HG03103 (cell line): Measurements from ENCODE around the gene CHCHD6.
"Not testable (repeated sequence)": the region's sequence is repeated elsewhere in the genome, so short reads cannot be mapped to it uniquely, and the experiment has no call there.

Source experiments
- ATAC-seq: cut with Tn5 transposase; IDR thresholded peaks from one replicate; pipeline ENCODE4 v1.9.1; 2021; ENCODE audit warnings: low read depth; ENCODE audit not compliant: unreplicated experiment

Gene CHCHD6

DNA sequence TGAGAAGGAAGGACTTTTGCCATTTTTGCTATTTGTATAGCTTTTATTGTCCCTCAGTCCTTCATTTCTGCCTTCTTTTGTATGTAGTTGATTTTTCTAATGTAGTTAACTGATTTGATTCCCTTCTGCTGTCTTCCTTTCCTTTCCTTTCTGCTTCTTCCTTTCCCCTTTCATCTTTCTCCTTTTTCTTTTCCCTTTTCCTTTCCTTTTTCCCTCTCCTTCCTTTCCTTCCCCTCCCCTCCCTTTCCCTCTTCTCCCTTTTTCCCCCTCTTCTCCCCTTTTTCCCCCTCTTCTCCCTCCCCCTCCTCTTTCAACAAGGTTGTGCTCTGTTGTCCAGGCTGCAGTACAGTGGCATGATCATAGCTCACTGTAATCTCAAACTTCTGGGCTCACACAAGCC lies 59.0 kb downstream of the CHCHD6 start:
- no peak for ATAC-seq

DNA sequence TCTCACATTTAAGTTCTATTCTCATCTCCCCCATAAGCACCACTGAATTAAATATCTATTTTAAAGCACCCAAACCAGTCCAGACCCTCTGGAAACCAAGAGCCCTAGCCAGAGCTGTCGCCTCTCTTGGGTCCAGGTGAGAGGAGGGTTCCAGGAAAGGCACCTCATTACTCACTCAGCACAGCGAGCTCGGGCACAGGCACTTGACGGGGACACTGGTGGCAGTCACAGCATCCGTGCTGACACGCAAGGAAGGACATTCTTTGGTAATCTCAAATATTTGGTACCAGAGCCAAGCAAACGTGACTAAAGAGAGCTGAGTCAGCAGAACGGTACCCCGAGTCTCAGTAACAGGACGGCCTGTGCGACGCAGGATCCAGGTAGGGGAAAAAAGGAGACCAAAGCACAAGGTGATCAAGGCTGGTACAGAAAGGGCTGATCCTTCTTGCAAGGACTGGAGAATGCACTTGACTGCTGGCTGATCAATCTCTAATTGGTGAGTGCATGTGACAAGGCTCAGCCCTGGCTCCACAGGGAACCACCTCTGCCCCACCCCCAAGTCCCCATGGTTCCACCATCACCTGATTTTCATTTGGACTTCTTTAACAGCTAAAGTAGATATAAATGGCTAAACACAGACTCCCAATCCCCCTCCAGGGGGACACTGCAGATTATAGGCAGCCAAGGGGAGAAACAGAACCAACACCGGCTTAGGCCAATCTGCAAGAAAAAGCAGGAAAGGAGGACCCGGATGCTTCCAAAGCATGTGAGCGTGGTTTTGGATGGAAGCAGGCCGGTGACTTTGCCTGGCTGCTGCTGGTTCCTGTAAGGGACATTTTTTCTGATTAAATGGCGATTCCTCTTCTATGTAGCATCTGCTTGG lies 61.4 kb downstream of the CHCHD6 start:
- no peak for ATAC-seq

DNA sequence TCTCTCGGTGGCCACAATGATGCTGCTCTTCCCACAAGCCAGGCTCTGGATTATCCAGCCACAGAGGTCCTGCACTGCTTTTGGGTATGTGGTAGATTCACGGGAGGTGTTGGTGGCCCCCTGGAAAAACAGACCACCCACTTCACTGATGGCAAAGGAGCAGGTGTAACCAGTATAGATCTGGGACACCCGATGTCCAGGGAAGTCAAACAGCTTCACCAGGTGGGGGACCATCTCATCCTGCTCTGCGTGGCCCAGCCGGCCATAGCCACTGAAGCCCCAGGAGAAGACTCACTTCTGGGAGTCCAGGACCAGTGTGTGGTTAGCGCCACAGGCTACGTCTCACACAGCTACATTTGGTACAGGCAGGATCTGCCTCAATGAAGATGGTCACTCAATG lies 62.6 kb downstream of the CHCHD6 start:
- no peak for ATAC-seq

DNA sequence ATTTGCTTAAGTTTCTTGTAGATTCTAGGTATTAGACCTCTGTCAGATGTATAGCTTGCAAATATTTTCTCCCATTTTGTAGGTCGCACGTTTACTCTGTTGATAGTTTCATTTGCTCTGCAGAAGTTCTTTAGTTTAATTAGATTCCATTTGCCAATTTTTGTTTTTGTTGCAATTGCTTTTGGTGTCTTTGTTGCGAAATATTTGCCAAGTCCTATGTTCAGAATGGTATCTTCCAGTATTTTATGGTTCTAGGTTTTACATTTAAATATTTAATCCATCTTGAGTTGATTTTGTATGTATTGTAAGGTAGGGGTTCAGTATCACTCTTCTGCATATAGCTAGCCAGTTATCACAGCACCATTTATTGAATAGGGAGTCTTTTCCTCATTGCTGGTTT lies 64.9 kb downstream of the CHCHD6 start:
- ATAC-seq: no peak

DNA sequence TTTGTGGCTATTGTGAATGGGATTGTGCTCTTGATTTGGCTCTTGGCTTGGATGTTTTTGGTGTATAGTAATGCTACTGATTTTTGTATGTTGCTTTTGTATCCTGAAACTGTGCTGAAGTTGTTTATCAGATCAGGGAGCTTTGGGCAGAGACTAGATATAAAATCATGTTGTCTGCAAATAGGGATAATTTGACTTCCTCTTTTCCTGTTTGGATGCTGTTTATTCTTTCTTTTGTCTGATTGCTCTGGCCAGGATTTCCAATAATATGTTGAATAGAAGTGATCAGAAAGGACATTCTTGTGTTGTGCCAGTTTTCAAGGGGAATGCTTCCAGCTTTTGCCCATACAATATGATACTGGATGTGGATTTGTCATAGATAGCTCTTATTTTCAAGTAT lies 66.1 kb downstream of the CHCHD6 start:
- no peak for ATAC-seq

DNA sequence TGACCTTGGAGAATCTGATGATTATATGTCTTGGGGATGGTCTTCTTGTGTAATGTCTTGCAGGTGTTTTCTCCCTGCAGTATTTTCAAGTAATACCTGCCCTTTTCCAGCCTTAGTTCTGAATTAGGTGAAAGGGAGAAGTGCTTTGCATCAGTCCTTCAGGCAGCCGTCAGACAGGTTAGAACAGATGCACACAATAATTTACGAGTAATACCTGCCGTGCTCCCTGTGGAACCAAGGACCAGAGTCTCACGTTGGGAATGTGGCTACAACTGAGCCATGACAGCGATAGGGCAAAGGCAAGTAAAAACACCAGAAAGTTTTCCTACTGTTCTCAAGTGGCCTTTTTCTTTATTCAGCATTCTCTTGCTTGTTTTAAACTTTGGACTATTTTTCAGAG lies 69.1 kb downstream of the CHCHD6 start:
- ATAC-seq: no peak

DNA sequence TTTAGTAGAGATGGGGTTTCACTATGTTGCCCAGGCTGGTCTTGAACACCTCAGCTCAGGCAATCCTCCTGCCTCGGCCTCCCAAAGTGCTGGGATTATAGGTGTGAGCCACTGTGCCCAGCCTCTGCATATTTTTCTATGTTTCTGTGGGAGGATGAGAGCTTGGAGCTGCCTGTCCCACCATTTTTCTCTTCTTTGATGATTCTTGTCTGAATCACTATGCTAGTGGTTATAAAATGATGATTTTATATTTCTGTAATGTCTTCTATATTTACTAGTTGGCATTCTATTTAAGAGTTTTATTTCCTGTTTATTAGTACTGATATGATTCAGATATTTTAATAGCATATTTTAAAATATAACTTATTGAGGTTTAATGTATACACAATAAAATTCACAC lies 69.7 kb downstream of the CHCHD6 start:
- no peak for ATAC-seq

DNA sequence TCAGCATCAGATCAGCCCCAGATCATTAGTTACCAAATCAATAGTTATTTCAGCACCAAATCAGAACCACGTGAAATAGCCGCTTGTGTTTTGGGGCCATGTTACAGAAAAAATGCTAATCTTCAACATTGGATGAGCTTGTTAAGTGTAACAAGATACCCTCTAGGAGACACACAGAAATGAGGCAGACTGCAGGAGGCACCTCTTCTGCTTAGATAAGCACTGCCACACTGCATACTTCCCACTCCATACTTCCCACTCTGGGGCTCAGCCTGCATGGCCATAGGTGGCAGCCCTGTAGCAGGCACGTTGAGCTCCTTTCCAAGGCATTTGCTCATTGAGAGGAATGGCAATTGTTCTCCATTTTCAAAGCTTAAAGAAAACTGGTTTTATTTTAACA lies 73.3 kb downstream of the CHCHD6 start:
- ATAC-seq: no peak

DNA sequence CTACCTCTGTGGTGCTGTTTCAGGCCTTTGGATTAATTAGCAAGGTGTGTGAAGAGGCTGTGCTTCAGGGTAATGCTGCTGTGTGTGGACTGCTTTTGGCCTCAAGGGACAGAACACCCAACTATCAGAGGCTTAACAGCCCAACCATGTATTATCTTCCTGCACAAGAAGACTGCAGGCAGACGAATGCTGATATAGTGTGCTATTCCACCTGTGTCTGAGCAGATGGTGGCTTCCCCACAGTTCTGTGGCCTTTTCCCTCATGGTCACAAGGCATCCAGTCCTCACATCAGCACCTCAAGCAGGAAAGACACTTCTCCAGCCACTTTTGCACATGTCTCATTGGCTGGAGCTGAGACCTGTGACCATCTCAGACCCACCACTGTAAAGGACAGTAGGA lies 76.6 kb downstream of the CHCHD6 start:
- ATAC-seq: no peak

DNA sequence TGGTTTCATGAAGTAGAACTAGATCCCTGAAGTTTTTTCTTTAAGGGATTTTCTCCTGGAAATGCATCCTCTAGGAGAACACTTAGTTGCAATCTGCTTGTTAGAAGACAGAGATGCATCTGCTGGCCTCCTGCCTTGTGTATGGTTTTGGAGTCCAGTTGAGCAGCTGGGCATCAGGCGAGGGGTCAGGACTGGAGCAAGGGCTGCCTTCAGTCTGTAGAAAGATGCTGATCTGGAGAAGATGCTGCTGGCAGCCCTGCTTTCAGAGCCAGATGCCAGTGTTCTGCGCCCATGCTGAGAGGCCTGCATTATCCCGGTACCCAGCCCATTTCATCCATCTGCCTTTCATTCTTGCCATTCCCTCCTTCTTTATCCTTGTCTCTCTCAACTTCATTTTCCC lies 77.4 kb downstream of the CHCHD6 start:
- no peak for ATAC-seq

DNA sequence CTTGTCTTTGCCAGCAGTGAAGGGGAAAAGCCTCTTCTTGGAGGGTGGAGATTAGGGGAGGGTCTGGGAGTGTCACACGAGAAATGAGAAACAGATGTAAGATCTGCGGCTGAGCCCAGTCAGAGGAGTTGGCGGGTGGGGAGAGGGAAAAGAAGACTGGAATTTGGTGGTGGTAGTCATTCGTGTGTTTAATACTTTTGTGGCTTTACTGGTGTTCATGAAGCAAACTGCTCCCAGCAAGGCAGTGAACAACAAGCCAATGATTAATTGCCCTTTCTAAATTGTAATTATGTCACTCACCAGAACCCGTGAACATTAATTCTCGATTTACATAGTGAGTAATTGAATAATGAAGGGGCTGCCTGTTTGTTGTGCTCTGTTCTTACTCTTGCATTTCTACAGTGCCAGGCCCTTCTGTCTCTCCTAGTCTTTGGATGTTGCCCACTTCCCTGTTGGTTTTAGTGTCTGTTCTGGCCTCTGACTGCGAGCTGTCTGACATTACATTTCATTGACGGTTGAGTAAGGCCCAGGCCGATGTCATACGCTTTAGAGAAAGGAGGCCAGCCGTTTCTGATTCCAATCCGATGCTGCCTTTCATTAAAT lies 78.0 kb downstream of the CHCHD6 start:
- no peak for ATAC-seq

DNA sequence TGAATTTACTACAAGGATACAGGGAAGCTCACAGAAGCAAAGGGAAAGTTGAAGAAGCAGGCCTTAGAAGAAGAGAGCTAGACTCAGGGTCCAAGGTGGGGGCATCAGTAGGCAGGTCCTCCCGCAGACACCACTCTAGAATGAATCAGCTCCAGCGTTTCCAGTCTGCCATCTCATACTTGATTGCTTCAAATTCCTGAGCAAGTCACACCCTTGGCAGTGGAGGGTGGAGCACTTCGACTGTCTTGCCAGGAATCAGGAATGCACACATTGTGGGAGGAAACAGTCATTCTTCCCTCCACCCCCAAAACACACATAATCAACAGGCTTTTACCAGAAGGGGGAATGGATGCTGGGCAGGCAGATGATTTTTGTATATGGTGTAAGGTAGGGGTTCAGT lies 78.5 kb downstream of the CHCHD6 start:
- ATAC-seq: no peak

DNA sequence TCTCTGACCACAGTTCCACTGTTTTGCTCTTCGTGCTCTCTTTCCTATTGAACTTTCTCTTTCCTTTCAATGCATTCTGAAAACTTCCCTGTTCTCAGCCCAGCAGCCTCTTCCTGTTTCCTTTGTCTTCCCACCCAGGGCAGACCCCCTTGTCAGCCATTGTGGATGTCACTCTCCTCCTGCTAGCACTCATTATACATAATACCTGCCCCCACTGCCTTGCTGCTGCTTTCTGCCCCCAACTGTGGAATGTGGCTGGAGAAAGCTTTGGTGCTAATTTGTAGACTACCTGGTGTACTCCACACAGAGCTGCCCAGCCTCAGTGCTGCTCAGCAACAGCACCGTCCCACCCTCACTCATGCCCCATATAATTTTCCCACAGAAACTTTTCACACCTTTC lies 80.2 kb downstream of the CHCHD6 start:
- ATAC-seq: no peak

DNA sequence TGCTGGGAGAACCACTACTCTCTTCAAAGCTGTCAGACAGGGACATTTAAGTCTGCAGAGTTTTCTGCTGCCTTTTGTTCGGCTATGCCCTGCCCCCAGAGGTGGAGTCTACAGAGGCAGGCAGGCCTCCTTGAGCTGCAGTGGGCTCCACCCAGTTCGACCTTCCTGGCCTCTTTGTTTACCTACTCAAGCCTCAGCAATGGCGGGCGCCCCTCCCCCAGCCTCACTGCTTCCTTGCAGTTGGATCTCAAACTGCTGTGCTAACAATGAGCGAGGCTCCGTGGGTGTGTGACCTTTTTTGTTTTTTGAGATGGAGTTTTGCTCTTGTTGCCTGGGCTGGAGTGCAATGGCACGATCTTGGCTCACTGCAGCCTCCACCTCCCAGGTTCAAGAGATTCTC lies 87.3 kb downstream of the CHCHD6 start:
- ATAC-seq: not testable (repeated sequence)

DNA sequence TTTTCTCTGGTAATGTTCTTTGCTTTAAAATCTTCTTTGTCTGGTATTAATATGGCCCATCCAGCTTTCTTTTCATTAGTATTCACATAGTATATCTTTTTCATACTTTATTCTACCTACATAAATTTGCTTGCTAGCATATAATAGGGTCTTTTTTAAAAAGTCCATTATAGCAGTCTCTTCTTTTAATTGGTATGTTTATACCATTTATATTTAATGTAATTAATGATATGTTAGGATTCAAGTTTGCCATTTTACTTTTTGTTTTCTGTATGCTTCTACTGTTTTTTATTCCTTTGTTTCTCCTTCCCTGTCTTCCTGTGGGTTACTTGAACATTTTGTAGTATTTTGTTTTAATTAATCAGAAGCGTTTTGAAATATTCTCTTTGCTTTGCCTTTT lies 89.0 kb downstream of the CHCHD6 start:
- ATAC-seq: no peak

DNA sequence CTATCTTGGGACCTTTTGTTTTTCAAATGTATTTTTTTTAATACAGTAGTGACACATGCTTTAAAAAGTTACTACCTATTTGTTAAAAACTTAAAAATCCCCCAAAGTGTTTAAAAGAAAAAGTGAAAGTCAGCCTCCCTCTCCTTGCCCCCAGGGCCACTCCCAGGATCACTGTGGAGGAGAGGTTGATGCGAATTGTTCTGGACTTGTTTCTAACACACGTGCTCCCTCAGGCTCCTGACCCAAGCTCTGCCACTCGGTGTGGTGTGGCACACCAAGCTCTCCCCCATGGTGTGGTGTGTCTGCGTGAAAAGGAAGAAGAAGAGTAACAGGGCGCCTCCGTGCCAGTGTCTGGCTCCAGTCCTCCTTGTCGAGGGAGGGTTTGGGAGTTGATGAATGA lies 93.5 kb downstream of the CHCHD6 start:
- ATAC-seq: no peak

DNA sequence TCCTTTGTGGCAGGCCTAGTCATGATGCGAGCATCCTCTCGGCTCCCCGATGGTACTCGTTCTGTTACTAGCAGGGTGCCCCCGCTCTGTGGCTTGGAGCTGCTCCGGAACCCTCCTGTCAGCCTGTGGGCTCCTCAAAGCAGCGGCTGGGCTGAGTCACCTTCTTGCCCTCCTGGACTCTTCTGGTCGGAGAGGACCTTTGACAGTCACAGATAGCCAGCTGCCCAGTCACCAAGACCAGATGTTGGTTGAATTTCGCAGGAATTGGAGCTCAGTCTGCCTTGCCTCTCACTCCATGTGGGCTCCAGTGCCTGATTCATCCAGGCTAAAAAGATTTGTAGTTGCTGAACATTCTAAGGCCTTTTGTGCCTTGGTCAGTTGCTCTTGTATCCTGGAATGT lies 94.5 kb downstream of the CHCHD6 start:
- no peak for ATAC-seq

DNA sequence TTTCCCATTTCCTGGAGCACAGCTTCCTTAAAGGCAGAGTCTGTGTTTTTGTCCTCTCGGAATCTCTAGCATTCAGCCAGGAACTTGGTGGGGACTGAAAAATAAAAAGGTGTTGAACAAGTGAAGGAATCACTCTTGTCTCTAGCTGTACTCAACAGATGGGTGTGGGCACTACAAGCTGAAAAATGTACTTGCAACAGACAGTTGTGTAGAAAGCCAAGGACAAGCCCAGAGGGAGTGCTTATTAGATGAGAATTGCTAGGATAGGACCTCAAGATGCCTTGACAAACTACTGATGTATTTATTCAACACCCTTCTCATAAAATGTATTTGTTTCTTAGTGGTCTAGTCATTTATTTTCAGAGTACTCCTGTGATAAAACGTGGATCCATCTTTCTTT lies 95.1 kb downstream of the CHCHD6 start:
- ATAC-seq: no peak

DNA sequence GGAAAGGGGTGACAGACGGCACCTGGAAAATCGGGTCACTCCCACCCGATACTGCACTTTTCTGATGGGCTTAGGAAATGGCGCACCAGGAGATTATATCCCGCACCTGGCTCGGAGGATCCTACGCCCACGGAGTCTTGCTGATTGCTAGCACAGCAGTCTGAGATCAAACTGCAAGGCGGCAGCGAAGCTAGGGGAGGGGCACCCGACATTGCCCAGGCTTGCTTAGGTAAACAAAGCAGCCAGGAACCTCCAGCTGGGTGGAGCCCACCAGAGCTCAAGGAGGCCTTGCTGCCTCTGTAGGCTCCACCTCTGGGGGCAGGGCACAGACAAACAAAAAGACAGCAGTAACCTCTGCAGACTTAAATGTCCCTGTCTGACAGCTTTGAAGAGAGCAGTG lies 97.3 kb downstream of the CHCHD6 start:
- not testable (repeated sequence) for ATAC-seq

DNA sequence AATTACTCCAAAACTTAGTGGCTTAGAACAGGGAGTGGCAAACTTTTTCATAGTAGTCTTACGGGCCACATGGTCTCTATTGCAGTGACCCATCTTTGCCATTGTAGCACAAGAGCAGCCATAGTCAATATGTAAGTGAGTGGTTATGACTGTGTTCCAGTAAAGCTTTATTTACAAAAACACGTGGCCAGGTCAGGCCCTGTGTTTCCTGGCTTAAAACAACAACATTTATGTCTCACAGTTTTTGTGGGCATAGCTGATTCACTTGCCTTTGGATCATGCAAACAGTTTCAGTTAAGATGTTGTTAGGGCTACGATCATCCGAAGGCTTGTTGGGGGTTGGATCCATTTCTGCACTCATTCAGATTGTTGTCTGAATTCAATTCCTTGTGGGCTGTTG lies 103.8 kb downstream of the CHCHD6 start:
- no peak for ATAC-seq

DNA sequence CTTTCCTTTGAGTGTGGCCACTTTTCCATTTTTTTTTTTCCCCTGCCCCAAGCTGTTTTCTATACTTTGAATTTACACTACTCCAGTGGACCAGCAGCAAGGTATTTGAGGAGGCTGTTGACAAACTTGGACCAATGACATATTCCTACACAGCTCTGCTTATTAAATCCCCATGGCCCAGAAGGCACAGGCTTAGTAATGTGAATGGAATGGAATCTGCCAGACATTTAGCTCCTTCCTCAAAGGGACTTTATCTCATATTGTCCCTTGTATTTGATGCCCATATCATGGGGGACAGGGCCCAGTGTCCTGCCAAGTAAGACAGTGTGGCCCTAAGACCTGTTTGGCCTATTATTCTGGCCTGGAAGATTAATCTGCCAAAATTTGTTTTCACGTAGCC lies 107.5 kb downstream of the CHCHD6 start:
- ATAC-seq: no peak

DNA sequence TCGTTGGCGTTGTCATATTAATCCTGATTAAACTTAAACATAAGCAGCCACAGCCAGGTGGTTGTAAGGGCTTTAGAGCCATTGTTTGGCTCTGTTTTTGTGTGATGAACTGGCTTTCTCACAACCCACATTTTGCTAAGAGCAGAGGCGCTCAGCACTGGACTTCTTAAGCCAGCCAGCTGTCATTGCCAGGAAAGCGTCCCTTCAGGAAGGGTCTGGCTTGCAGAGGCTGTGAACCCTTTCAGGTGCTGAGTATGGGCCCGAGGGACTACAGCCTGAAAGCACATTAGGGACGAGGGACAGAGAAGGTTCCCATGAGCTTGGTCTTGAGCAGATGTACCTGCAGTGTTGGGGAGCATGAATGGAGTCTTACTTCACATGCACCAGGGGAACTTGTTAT lies 112.3 kb downstream of the CHCHD6 start:
- no peak for ATAC-seq
